Measurements from ENCODE around the gene TDP1. TPM values are rescaled to one million over a fixed set of nuclear protein-coding genes. Genes with fewer than 3 reads are reported as not detected.

The TDP1 gene
- total and polyA plus RNA-seq, 2 of the 13 experiments (the other 11 are each of a cell fraction or from before 2014, with no cell fraction given), result 16.4 to 31.2 TPM

- no peak for TF ChIP-seq ZNF281 (CRISPR knock-in tag; IDR thresholded peaks at IDR 0.05; ENCODE audit: borderline replicate concordance)
- TF ChIP-seq ARID4A (CRISPR knock-in tag; IDR thresholded peaks at IDR 0.05; ENCODE audit: borderline replicate concordance), result peak; percentile 100
- TF ChIP-seq HNRNPLL (IDR thresholded peaks at IDR 0.05; ENCODE audit: low read depth, low read length, poor library complexity, severe bottlenecking), result peak; percentile 83
- no peak for TF ChIP-seq NFIC (IDR thresholded peaks at IDR 0.05; ENCODE audit: low read length)
- TF ChIP-seq HMGXB3 (CRISPR knock-in tag; IDR thresholded peaks at IDR 0.05; ENCODE audit: borderline replicate concordance), result peak; percentile 98
These were observed 1.4 kb upstream of the TDP1 start, which contains the start of gene EFCAB11 (continued) for GRCh38 chr14:89954070-89955021.

All from HepG2 (cell line).